Activated CD4-positive, alpha-beta T cell treated with anti-CD3 and anti-CD28 coated beads, Interleukin-2, amount 50 U/mL, for 16 hours (primary cell): ENCODE data around the gene HASPIN.
A peak's percentile ranks its signal among the peaks of the same experiment; 100 is the strongest.

Experiments
- DNase-seq: peaks from one replicate; pipeline ENCODE4 v3.0.0-alpha.2; 2020

The HASPIN gene

DNA sequence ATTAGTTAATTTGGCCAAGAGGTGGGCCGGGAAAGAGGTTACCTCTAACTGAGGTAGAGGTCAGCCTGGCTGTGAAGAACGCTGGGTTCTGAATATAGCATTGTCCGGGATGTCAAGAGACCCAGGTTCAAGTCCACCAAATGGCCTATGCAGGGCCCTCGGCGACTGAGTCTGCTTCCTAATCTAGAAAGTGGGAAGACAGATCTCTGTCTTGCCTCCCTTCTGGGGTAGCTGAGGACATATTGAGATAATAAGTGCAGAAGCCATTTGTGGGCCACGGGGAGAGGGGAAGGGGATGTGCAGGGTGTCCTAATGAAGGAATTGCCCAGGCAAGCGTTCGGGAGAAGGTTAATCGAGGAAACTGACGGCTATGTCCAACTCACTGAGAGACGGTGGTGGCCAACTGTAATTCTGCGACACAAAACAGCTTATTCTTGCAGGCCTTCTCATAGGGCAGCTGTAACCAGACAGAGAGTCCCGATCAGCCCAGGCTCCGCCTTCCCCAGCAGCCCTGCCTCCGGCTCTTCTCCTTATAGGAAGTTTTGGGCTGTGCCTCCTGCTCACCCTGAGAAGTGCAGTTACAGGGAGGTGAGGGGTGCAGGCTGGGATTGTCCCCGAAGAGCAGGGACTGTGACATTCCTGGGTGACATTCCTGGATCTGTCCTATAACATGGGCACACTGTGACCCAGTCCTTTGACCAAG, 15.9 kb downstream of the HASPIN start:
- no peak for DNase-seq

DNA sequence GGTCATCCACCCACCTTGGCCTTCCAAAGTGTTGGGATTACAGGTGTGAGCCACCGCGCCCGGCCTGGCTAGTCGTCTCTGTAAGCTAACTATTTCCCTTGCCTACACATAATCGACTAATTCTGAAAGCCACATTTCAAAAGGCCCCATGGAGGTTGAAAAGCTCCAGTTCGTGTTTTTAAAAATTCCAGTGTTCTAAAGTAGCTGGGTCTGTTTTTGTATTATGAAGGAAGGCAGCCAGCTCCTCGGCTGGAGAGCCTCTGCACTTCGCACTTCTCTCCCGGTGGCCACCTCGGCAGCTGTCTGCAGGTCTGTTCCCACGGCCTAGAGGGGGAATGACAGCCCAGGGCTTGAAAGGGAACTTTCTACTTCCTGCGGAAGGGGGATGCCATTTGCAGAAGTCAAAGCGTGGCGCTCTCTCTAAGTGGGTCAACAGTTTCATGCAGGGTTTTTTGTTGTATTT, 16.9 kb downstream of the HASPIN start:
- peak; percentile 66 for DNase-seq

DNA sequence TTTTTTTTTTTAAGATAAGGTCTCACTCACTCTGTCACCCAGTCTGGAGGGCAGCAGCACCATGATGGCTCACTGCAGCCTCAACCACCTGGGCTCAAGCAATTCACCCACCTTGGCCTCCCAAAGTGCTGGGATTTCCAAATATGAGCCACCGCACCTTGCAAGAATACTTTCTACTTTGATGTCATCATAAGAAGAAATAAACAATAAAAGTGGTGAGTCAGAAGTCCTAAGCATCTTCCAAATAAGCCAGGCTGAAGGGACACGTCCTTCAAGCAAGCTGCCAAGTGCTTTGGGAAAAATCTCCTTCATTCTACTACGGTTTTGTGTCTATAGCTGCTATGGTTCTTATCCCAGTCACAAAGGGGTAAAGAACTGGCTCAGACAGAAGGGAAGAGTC, 20.3 kb downstream of the HASPIN start:
- DNase-seq = no peak

DNA sequence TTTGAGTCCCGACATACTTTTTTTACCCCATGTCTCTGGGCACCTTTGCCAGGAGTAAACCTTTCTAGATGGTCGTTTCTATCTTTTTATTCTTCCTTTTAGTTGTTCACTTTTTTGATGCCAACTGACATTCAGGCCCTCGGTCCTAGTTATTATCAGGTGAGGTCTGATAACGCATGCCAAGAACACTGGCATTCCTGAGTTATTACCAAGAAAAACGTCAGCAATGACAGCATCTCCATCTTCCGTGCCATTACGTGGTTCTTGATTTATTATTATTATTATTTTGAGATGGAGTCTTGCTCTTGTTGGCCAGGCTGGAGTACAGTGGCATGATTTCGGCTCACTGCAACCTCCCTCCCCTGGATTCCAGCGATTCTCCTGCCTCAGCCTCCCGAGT, 21.4 kb downstream of the HASPIN start:
- no peak for DNase-seq

DNA sequence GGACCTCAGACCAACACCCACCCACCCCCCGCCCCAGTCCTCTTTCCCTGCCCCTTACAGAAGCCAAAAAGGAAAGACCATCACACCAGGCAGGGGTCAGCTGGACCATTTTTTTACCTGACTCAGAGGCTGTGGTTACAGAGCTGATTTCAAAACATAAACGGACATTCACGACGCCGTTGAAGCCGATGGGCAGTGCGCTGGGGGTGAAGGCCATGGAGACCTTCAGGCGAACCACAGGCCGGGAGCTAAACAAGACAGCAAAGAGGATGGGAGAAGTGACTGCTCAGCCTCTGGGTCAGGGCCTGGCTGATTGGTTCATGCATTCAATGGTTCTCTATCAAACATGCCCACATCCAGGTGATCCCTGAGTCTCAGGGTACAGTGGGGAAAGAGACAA, 24.1 kb downstream of the HASPIN start:
- DNase-seq = no peak

DNA sequence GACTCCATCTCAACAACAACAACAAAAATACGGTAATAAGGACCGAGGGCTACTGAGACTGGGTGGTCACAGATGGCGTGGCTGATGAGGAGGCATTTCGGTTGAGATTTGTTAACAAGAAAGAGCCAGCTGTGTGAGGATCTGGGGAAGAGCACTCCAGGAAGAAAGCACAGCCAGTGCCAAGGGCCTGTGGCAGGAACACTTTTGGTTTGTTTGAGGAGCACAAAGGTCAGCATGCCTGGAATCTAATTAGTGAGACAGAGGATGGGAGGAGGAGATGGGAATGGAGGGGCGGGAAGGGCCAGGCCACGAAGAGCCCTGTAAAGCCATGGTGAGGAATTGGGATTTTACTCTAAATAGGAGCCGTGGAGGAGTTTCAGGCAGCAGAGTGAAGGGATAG, 24.9 kb downstream of the HASPIN start:
- DNase-seq = no peak

DNA sequence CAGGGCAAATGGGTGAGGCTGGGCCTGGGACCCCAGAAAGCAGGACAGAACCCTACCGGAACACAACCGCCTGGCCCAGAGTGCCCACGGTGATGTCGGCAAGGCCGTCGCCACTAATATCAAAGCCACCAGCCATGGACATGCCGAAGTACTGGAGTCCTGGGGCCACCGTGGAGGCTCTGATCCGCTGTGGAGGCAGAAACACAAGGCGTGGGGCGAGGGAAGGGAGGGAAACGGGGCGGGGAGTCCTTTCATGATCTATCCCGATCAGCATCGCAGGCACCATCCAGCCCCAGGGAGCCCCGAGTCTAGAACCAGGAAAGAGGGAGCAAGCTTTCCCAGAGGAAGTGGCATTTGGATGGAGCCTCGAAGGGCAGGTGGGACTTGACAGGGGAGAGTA, 26.6 kb downstream of the HASPIN start:
- DNase-seq = no peak

DNA sequence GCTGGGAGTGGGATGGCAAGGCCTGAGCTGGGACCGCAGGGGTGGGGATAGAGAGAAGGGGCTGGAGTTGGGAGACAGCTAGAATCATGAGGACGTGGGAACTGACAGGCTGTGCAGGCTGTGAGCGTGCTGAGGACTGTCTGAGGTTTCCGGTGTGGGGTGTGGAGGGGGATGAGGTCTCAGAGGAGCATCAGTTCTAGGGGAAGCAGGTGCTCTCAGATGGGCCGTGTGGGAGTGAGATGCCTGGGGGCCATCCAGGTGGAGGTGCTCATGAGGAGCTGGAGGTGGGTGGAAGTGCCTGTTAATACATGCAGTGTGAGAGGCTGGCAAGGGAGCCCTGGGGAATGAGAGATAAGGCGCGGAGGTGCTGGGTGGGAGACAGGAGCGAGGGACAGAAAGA, 27.2 kb downstream of the HASPIN start:
- peak; percentile 60 for DNase-seq

DNA sequence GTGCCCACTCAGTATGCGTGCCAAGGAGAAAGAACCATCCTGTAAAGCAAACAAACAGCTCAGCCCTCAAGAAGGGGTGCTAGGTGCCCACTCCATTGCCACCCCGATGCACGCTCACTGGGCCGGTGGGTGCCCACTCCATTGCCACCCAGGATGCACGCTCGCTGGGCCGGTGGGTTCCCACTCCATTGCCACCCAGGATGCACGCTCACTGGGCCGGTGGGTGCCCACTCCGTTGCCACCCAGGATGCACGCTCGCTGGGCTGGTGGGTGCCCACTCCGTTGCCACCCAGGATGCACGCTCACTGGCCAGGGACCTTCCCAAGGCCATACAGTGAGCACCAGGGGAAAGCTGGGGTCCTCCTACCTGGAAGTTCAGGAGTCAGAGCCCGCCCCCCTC, 28.1 kb downstream of the HASPIN start:
- no peak for DNase-seq

DNA sequence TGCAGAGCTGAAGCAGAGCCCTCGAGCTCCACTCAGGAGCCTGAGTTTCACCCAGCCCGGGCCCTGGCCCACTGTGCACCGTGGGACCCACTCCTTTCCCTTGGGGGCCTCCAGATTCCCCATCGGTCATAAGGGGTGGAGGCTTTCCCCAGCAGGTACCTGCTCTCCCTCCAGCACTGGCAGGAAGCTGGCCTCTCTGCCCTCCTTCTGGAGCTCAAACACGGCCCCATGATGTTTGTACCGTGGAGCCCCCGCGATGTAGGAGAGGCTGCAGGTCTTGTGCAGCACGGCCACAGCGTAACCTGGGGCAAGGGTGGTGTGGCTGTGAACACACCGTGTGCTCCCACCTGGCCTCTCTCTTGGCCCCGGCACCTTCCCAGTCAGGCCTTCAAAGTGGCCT, 29.9 kb downstream of the HASPIN start:
- no peak for DNase-seq

DNA sequence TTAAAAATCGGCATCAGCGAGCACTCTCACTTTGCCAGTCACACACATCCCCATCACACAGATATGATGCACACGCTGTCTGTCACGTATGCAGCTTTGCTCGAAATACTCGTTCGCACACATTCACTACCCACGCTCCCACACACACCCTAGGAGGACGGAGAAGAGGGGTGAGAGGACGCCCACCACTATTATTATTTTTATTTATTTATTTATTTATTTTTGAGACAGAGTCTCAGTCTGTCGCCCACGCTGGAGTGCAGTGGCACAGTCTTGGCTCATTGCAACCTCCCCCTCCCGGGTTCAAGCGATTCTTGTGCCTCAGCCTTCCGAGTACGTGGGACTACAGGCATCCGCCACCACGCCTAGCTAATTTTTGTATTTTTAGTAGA, 30.4 kb downstream of the HASPIN start:
- DNase-seq = no peak

DNA sequence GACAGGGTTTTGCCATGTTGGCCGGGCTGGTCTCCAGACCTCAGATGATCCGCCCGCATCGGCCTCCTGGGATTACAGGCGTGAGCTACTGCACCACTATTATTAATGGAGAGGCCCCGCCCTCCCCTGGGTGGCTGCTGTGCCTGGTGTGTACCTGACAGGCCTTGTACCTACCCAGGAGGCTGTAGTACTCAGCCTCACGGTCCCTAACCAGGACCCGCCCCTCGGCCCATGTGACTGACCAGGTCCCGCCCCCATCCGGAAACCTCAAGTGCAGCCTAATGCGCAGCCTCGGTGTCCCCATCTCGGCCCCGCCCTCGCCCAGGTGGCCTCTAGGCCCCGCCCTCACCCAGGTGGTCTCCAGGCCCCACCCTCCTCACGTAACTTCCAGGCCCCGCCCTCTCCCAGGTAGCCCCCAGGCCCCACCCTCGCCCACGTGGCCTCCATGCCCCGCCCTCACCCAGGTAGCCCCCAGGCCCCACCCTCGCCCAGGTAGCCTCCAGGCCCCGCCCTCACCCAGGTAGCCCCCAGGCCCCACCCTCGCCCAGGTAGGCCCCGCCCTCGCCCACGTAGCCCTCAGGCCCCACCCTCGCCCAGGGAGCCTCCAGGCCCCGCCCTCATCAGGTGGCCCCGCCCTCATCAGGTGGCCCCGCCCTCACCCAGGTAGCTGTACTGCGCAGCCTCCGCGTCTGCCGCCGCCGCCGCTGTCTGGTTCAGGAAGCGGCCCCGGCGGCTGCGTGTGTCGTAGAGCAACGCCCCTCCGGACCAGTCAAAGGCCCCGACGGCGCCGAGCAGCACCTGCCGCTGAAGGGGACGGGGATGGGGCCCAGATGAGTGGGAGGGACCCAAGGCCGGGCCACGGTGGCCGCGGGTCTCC, 31.0 kb downstream of the HASPIN start:
- peak; percentile 64 for DNase-seq

DNA sequence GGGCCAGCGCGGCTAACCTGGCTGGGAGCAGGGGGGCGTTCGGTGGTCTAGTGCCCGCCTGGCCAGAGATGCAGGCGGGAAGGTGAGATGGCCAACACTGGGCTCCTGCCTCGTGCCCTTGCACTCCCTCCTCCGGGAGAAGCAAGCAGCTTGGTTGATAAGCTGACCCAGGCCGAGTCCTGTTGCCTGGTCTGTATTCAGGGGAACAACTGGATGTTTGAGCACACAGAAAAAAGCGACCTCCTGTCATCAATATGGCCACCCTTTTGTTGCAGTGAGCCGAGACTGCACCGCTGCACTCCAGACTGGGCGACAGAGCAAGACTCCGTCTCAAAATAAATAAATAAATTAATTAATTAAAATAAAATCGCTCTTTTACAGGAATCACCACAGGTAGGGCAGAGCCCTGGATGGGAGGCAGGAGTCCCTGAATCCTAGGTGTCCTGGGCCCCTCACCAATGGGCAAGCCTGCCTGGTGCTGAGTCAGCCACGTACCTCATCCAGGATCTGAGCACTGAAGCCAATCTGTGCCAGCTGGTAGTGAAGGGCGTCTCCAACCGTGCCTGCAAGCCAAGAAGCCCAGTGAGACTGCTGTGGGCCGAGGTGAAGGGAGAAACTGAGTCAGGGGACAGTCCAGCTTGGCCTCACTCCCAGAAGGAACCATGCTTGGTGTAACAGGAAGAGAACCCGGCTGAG, 31.8 kb downstream of the HASPIN start:
- DNase-seq = no peak

DNA sequence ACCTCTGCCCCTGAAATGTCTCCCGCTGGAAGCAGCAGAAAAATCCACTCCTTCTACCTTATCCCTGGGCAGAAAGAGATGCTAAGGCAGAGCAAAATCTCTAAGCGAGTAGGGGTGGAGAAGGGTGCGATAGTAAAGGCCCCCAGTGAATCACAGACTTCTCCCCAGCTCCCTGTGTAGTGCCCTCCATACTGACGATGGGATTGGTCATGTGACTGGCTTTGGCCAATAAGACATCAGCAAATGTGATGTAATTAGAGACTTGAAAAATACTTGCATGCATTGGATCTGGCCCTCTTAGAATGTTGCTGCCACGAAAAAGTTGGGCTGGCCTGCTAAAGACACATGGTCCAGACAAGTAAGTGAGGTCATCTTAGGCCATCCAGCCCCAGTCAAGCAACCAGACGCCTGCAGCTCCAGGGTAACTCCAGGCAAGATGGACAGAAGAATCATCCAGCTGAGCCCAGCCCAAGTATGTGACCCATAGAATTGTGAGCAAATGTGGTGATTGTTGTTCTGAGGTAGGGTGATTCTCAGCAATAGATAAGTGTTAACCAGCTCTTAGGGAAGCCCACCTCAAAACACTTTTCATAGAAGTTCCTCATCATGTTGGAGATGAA, 36.0 kb downstream of the HASPIN start:
- DNase-seq = no peak

DNA sequence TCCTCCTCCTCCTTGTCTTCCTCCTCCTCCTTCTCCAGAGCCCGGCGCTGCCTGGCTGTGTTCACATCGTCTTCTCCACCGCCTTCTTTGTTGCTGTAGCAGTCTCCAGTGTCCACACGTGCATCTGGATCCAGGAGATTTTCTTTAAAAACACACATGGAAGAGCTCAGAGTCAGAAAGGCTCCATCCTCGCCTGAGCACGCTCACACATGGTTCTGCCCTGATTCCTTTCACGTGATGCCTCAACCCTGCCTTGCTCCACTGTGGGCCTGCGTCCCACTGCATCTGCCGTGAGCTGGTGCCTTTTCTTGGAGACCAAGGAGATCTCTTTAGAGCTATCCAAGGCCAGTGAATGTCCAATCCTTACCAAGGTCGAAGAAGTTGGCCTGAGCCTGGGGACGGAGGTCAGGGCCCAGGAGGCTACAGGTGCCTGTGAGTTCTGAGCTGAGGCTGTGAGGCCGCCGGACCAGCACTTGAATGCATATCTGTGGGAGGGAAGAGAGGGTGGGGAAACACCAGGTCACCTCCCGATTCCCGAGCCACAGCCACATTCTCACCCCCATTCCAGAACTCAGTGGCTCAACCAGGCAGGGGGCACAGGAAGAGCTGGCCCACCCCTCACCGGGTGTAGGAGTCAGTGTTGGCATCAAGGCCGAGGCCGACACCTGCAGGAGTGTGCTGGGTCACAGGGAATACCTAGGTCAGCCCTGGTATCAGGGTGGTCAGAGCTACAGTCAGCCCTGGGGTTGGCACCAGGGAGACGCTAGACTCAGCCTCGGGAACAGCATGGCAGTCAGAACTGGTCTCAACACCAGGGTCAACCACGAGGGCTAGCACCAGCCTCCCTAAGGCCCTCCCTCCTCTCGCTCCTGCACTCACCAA, 37.6 kb downstream of the HASPIN start:
- no peak for DNase-seq

DNA sequence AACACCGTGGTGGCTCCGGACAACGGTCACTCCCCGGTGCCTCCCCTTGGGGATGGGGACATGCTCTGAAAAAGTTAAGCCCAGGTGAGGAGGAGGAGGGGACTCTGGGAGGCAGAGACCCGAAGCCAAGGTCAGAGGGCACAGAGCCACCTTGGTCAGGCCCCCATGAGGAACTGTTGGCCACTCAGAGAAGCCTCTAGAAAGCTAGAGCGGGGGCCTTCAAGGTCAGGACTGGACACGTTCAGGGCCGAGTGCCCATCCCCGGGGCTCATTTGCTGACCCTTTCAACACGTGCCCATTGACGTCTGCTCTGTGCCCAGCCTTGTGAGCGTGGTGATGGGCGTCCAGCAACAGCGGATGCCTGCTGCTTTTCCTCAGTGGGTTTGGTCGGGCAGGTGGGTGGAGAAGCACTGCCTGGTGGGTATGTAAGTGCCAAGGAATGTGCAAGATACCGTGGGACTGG, 38.2 kb downstream of the HASPIN start:
- DNase-seq = no peak

DNA sequence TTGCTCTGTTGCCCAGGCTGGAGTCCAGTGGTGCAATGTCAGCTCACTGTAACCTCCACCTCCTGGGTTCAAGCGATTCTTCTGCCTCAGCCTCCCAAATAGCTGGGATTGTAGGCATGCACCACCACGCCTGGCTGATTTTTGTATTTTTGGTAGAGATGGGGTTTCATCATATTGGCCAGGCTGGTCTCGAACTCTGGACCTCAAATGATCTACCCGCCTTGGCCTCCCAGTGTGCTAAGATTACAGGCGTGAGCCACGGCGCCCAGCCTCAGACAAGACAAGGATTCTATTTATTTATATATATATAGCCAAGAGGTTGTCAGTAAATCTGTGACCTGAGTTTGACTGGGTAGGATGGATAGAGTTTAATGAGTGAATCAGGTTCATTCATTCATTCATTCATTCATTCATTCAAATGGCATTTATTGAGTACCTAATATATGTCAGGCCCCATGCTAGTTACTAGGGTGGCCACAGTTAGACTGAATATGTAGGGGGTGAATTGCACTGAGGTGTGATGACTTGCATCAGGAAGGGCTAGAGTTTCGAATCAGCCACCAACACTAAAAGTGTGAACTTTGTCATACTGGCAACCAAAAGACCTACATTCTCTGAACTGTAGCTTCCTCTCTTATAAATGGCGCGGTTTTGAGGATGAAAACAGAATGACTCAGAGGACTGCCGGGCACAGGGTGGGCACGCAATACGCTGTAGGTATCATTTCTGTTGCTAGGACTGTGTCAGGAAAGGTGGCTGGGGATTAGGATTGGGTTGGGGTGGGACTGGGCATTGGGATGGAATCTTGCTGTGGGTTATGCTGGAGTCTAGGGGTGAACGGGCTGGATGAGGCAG, 39.4 kb downstream of the HASPIN start:
- peak; percentile 95 for DNase-seq

DNA sequence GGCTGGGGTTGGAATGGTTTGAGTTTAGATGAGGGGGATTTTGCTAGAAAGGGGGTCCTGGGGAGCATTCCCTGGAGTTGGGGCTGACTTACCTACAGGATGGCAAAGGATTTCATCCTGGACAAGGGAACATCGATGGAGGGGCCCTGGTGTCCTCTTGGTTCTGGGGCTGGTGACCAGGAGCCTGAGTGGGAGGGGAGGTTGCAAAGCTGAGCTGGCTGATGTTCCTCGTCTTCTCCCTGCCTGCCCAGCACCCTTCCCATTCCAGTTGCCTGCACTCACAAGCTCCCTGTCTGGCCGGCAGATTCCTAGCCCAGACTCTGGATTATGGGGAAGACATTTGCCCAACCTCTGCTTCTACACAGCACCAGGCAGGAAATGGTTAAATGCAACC, 40.1 kb downstream of the HASPIN start:
- no peak for DNase-seq

DNA sequence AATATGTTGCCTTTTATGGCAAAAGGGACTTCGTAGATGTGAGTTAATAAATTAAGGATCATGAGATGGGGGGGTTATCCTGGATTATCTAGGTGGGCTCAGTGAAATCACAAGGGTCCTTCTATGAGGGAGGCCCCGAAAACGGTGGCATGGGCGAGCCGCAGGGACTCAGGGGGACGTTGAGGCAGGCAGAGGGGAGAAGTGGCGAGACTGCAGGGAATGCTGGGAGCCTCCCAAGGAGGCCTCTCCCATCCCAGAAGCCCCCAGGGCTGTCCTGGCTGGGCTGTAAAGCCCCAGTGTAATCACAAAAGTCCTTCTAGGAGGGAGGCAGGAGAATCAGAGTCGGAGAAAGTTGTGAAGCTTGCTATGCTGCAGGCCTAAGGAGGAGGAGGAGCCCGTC, 42.3 kb downstream of the HASPIN start:
- DNase-seq = no peak

DNA sequence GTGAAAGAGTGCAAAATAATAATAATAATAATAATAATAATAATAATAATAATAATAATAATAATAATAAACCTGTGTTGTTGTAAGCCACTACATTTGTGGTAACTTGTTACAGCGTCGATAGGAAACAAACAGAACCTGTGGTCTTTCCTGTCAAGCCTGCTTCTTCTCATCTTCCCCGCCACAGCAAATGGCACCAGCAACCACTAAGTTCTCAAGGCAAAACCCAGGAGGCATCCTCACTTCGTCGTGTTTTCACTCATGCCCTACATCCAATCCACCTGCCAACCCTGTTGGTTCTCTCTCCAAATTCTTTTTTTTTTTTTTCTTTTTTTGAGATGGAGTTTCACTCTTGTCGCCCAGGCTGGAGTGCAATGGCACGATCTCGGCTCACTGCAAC, 43.1 kb downstream of the HASPIN start:
- DNase-seq = peak; percentile 65

DNA sequence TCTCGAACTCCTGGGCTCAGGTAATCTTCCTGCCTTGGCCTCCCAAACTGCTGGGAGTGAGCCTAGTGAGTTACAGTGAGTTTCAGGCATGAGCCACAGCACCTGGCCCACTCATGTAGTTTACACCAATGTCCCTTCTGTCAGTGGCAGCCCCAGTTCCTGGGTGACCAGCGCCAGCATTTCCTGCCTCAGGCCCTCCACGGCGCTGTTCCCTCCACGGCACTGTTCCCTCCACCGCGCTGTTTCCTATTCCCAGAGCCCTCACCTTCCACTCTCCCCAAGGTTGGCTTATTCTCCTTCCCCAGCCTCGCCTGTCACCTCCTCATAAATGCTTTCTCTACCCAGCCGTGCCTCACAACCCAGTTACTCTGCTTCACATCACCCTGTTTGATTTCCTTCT, 44.6 kb downstream of the HASPIN start:
- no peak for DNase-seq
